DMS79 (cell line): Measurements from ENCODE around the gene SGIP1.
"Not testable (repeated sequence)": the region's sequence is repeated elsewhere in the genome, so short reads cannot be mapped to it uniquely, and the experiment has no call there.

Source experiments
- DNase-seq: peaks from one replicate; lab custom pipeline; 2025; lab: John Stamatoyannopoulos, UW

Gene SGIP1

GRCh38 chr1:66553846-66554245, 19.9 kb downstream of the SGIP1 start:
- no peak for DNase-seq

DNA sequence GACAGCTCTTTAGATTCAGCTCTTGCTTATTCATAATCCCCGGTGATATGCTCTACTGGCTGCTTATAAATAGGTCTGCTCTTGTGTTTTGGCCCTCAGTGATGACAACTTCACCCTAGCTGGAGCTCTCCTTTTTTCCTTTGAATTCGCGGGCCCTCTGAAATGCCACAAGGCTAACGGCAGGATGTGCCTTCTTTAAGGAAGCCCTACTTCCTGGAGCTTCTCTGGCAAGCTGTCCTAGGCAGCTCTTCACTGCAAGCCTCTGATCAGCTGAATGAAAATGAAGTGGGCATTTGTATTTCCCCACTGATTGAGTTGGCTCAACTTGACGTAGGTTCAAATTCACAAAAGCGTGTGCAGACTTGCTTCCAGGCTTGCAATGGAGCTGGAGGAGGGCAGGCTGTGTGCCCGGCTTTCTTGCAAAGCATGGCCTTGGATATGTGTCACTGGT, 22.2 kb downstream of the SGIP1 start:
- peak; percentile 97 for DNase-seq

DNA sequence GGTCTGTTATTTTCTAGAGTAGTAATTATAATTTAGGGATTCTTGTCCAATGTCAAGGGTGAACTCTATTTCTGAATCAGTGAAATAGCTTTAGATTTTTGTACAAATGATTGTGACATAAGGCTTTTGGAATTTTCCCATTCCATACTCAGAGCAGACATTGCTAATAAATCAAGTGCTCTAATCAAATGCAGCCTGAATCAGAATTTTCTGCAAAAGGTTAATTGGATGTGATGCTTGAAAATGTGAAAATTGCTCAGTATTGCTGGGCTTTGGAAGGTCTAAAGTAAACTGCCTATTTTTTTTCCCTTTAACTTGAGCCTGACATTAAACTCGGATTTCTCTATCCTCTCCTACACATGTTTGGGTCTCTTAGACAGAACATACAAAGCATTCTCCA, 23.2 kb downstream of the SGIP1 start:
- DNase-seq, result no peak

- no peak for DNase-seq
These were observed 25.6 kb downstream of the SGIP1 start for GRCh38 chr1:66559517-66559916.

- no peak for DNase-seq
These were observed 28.6 kb downstream of the SGIP1 start for GRCh38 chr1:66562561-66562960.

GRCh38 chr1:66563094-66563800, 29.3 kb downstream of the SGIP1 start:
- DNase-seq, result no peak

- no peak for DNase-seq
These were observed 30.1 kb downstream of the SGIP1 start for GRCh38 chr1:66563941-66564630.

GRCh38 chr1:66570196-66570595, 36.2 kb downstream of the SGIP1 start:
- DNase-seq, result no peak

GRCh38 chr1:66571789-66572188, 37.8 kb downstream of the SGIP1 start:
- DNase-seq, result no peak

GRCh38 chr1:66575739-66576138, 41.8 kb downstream of the SGIP1 start:
- DNase-seq, result no peak

DNA sequence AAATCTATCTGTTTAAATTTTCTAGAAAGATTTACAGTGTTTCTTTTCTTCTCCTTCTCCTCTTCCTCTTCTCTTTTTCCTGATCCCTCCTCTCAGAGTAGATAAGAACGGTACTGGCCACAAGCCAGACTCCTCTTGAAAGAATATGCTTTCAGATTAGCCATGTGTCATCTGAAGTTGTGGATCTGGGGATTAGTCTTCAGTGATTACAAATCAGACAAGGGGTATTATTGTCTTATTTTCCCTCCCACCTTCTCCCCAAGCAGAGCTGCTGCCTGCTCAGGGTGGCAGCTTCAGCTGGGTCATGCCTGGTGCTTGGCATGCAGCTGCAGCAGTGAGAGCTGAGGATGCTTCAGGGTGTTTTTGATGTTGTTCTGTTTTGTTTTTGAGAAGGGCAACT, 42.7 kb downstream of the SGIP1 start:
- DNase-seq, result no peak

DNA sequence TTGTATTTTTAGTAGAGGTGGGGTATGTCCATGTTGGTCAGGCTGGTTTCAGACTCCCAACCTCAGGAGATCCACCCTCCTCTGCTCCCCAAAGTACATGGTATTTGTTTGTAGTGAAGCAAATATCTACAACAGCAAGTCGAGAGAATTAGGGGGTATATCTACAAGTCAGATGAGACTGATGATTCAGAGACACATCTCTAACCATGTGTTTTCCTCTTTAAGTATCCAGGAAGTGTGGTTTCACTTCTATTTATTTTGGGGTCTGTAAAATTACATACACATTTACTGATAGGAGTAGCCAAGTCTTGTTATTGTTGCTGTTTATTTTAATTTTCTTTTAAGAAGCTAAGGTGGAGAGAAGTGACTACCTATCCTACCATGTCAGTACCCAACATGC, 44.9 kb downstream of the SGIP1 start:
- no peak for DNase-seq

DNA sequence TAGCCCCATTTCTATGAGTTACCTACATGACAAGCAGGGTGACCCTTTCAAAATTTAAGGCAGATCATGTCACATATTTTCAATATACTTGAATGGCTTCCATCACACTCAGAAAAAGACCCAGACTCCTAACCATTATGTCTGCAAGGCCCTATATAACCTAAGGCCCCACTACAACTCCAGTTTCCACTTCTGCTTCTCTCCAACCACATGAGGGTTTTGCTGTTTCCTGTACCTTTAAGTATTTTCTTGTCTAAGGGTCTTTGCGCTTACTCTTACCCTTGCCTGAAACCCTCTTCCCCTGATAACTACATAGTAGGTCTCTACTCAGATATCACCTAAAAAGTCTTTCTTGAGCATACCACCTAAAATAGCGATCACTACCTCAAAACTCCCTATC, 46.1 kb downstream of the SGIP1 start:
- no peak for DNase-seq

GRCh38 chr1:66583021-66583420, 49.1 kb downstream of the SGIP1 start:
- no peak for DNase-seq

DNA sequence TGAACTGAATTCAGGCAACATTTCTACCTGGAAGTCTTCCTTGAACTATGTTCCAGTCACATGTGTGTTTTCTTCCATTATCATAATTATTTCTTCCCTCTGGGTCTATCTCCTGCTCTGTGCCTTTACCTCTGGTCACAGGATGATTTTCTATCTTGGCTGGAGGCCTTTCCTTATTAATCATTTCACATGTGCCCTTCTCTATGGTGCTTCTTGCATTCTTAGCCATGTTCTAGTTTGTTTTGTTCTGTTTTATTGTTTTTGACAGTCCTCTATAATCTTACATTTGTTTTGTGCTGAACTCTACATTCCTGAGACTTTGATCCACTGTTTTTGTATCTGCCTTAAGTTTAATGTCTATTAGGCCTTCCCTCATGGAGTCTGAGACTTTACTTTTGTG, 51.0 kb downstream of the SGIP1 start:
- no peak for DNase-seq

DNA sequence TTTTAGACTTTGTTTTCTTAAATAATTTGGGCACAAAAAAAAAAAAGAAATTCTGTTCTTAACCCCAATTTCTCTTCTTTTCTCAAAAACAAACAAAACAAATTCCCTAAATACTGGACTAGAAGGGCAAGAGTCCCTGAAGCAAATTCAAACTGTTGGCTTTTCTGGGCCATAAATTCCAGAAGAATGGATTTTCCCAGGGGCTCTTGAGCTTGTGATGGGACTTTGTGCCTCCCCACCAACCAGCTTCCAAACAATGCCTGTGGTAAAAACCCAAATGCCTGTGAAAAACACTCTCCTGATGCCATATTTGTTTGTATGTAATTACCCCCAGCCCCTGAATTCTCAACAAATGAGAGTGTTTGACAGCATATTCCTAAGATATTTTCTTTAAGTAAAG, 55.4 kb downstream of the SGIP1 start:
- no peak for DNase-seq

DNA sequence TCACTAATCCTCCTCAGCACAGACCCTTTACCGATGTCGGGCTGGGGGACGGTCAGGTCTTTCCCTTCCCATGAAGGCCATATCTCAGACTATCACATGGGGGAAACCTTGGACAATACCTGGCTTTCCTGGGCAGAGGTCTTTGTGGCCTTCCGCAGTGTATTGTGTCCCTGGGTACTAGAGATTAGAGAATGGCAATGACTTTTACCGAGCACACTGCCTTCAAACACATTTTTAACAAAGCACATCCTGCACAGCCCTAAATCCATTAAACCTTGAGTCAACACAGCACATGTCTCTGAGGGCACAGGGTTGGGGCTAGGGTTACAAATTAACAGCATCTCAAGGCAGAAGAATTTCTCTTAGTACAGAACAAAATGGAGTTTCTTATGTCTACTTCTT, 58.2 kb downstream of the SGIP1 start:
- DNase-seq, result not testable (repeated sequence)

- no peak for DNase-seq
These were observed 62.2 kb downstream of the SGIP1 start for GRCh38 chr1:66596191-66596590.

- DNase-seq, result no peak
These were observed 63.5 kb downstream of the SGIP1 start for GRCh38 chr1:66597500-66597899.

DNA sequence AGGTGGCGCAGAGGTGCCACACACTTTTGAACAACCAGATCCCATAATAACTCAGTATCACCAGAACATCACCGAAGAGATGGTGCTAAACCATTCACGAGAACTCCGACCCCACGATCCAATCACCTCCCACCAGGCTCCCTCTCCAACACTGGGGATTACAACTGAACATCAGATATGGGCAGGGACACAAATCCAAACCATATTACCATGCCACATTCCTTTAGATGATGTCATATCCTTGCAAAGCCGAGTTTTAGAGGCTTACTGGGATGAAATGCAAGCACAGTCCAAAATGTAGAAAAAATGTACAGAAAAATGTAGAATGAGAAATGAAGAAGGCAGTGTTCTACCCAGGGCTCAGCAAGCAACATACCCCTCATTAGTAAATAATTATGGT, 64.7 kb downstream of the SGIP1 start:
- no peak for DNase-seq

DNA sequence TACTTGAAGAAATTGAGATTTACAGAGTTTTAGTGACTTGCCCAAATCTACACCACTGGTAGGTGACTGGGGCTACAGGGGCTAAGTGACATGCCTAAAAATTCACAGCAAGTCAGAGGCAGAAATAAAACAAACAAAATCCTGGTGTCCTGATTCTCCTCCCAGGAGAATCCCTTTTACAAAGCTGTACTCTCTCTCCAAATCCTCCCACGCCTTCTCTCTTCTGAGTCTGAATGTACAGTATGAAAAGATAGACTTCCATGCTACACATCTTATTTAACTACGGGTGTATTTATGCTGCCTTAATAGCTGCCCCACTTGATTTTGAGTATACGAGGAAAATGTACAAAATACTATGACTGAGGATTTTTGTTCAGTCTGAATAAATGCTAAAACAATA, 65.4 kb downstream of the SGIP1 start:
- DNase-seq, result no peak

DNA sequence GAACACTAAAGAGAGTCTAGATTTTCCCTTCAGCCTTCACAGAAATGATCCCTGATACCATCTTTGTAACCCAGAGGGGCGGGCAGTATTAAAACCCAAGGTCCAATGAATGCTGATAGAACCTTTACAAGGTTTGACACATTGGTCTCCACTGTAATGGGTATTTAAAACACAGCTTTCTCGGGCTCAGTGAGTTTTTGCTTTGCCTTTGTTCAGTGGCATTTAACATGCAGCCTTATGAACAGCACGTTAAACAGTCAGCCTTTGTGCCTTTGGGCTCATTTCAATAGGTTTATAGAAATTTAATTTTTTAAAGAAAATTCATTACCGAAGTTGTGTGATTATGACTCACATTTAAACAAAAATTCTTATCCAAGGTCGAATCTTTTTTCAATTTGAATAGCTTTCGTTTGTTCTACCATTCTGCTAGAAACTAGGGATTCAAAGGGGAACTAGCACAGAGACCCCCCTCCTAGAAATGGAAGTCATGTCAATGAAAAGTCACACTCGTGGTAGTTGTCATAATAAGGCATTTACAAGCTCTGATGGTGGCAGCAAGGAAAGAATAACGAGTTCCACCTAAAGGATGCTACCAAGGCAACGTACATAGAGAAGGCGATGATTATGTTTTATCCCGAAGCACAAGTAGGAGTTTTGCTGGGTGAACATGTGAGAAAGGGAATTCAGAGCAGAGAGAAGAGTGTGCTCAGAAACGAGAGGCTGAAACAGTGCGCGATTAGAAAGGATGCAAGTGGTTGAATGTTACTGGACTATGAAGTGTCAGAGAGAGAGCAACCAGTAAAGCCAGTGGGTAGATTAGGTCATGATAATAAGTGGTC, 66.2 kb downstream of the SGIP1 start:
- DNase-seq, result no peak

- no peak for DNase-seq
These were observed 71.6 kb downstream of the SGIP1 start for GRCh38 chr1:66605419-66605997.
